WTC11 (cell line): Measurements from ENCODE around the gene CFAP221. TPM values are rescaled to one million over a fixed set of nuclear protein-coding genes. Genes with fewer than 3 reads are reported as not detected.

Experiments
- ATAC-seq: fragments of 200-7000 bp; cut with Tn5 transposase; 2 replicates; pipeline ENCODE4 v1.10.0; 2021; ENCODE audit warnings: mild to moderate bottlenecking, moderate library complexity
- CTCF ChIA-PET: fragments of 300-600 bp; sonication (Branson Sonifier 250); formaldehyde crosslinking; loops from one replicate; lab custom pipeline; 2021; ENCODE audit warnings: antibody characterized with exemption; lab: Charles Lee
- POLR2A ChIA-PET: fragments of 350-600 bp; sonication (Branson Sonifier 250); formaldehyde crosslinking; loops from one replicate; lab custom pipeline; 2021; ENCODE audit warnings: antibody characterized with exemption; lab: Charles Lee
- DNase-seq: peaks from one replicate; pipeline ENCODE4 v3.0.0; 2021; ENCODE audit warnings: low spot score
- H3K27ac Mint-ChIP-seq: 2 replicates; pipeline ENCODE4 v1.8.0; 2021; ENCODE audit warnings: mixed read lengths
- H3K27me3 Mint-ChIP-seq: 2 replicates; pipeline ENCODE4 v1.8.0; 2021; ENCODE audit warnings: low read depth, mild to moderate bottlenecking, moderate library complexity, mixed read lengths
- H3K36me3 Mint-ChIP-seq: 2 replicates; pipeline ENCODE4 v1.8.0; 2021; ENCODE audit warnings: mixed read lengths
- H3K4me1 Mint-ChIP-seq: 2 replicates; pipeline ENCODE4 v1.8.0; 2022; ENCODE audit warnings: mixed read lengths
- H3K4me3 Mint-ChIP-seq: 2 replicates; pipeline ENCODE4 v1.8.0; 2021; ENCODE audit warnings: mild to moderate bottlenecking, moderate library complexity, mixed read lengths
- H3K9me3 Mint-ChIP-seq: 2 replicates; pipeline ENCODE4 v1.8.0; 2021; ENCODE audit warnings: mixed read lengths
- AR ChIP-seq: fragments of 250-450 bp; sonication (Bioruptor Pico); IDR thresholded peaks from 2 replicates; pipeline ENCODE4 v1.9.0; 2021; ENCODE audit warnings: mild to moderate bottlenecking
- ATF1 ChIP-seq: sonication (generic); formaldehyde crosslinking; IDR thresholded peaks from 2 replicates; pipeline ENCODE4 v1.8.1; 2023; ENCODE audit warnings: mild to moderate bottlenecking, moderate library complexity, missing genetic modification reagents
- CBFB ChIP-seq: sonication (generic); formaldehyde crosslinking; IDR thresholded peaks from 2 replicates; pipeline ENCODE4 v1.8.1; 2022; ENCODE audit warnings: mild to moderate bottlenecking, low read depth, missing genetic modification reagents
- CREM ChIP-seq: sonication (generic); formaldehyde crosslinking; IDR thresholded peaks from 2 replicates; pipeline ENCODE4 v1.8.1; 2022; ENCODE audit warnings: mild to moderate bottlenecking, missing genetic modification reagents, moderate library complexity
- E2F1 ChIP-seq: sonication (generic); formaldehyde crosslinking; IDR thresholded peaks from 2 replicates; pipeline ENCODE4 v1.8.0; 2022; ENCODE audit warnings: mild to moderate bottlenecking, missing genetic modification reagents
- EMX1 ChIP-seq: fragments of 250-450 bp; sonication (Bioruptor Pico); IDR thresholded peaks from 2 replicates; pipeline ENCODE4 v1.8.0; 2021; ENCODE audit warnings: mild to moderate bottlenecking
- JAZF1 ChIP-seq: fragments of 250-450 bp; sonication (Bioruptor Pico); IDR thresholded peaks from 2 replicates; pipeline ENCODE4 v1.9.0; 2021; ENCODE audit warnings: moderate library complexity, mild to moderate bottlenecking, inconsistent platforms
- NFATC4 ChIP-seq: fragments of 250-450 bp; sonication (Bioruptor Pico); IDR thresholded peaks from 2 replicates; pipeline ENCODE4 v1.9.0; 2021; ENCODE audit warnings: mild to moderate bottlenecking
- NFE2L1 ChIP-seq: sonication (generic); formaldehyde crosslinking; IDR thresholded peaks from 2 replicates; pipeline ENCODE4 v1.8.1; 2023; ENCODE audit warnings: missing genetic modification reagents
- NR1H2 ChIP-seq: sonication (generic); formaldehyde crosslinking; IDR thresholded peaks from 2 replicates; pipeline ENCODE4 v1.9.0; 2021; ENCODE audit warnings: mild to moderate bottlenecking, moderate library complexity, missing genetic modification reagents
- OVOL2 ChIP-seq: fragments of 250-450 bp; sonication (Bioruptor Pico); IDR thresholded peaks from 2 replicates; pipeline ENCODE4 v1.9.0; 2021; ENCODE audit warnings: mild to moderate bottlenecking, borderline replicate concordance
- RELA ChIP-seq: sonication (generic); formaldehyde crosslinking; IDR thresholded peaks from 2 replicates; pipeline ENCODE4 v1.8.1; 2022; ENCODE audit warnings: missing genetic modification reagents, mild to moderate bottlenecking, borderline replicate concordance
- SMAD4 ChIP-seq: sonication (generic); formaldehyde crosslinking; IDR thresholded peaks from 2 replicates; pipeline ENCODE4 v1.8.0; 2022; ENCODE audit warnings: mild to moderate bottlenecking, missing genetic modification reagents
- SOX15 ChIP-seq: fragments of 250-450 bp; sonication (Bioruptor Pico); IDR thresholded peaks from 2 replicates; pipeline ENCODE4 v1.9.0; 2021; ENCODE audit warnings: mild to moderate bottlenecking
- SP1 ChIP-seq: sonication (generic); formaldehyde crosslinking; conservative IDR thresholded peaks from 2 replicates; pipeline ENCODE4 v1.8.1; 2022; ENCODE audit warnings: missing genetic modification reagents
- ZBTB21 ChIP-seq: sonication (generic); formaldehyde crosslinking; IDR thresholded peaks from 2 replicates; pipeline ENCODE4 v1.8.1; 2023; ENCODE audit warnings: mild to moderate bottlenecking, missing genetic modification reagents, borderline replicate concordance
- total RNA-seq: library from RNA; stranded (reverse); gene quantifications from 3 replicates; pipeline ENCODE4 v1.2.3, GENCODE V29; 2021
- TF ChIP-seq, protein P1 (sequence below): sonication (generic); formaldehyde crosslinking; IDR thresholded peaks from 2 replicates; pipeline ENCODE4 v1.8.0; 2022; ENCODE audit warnings: missing genetic modification reagents
- TF ChIP-seq, protein P2 (sequence below): sonication (generic); formaldehyde crosslinking; IDR thresholded peaks from 2 replicates; pipeline ENCODE4 v1.8.0; 2023; ENCODE audit warnings: missing genetic modification reagents
- TF ChIP-seq, protein P3 (sequence below): sonication (generic); formaldehyde crosslinking; IDR thresholded peaks from 2 replicates; pipeline ENCODE4 v1.8.0; 2022; ENCODE audit warnings: mild to moderate bottlenecking, missing genetic modification reagents
- TF ChIP-seq, protein P4 (sequence below): sonication (generic); formaldehyde crosslinking; IDR thresholded peaks from 2 replicates; pipeline ENCODE4 v1.8.1; 2022; ENCODE audit warnings: mild to moderate bottlenecking, missing genetic modification reagents, moderate library complexity, borderline replicate concordance
- TF ChIP-seq, protein P5 (sequence below): sonication (generic); formaldehyde crosslinking; IDR thresholded peaks from 2 replicates; pipeline ENCODE4 v1.8.1; 2023; ENCODE audit warnings: mild to moderate bottlenecking, missing genetic modification reagents, borderline replicate concordance

Gene CFAP221
- total RNA-seq, 1 experiment from 2014 or later = 0.35 TPM

GRCh38 chr2:119598596-119599263 lies 54.5 kb downstream of the CFAP221 start:
- DNase-seq = no peak
- Mint-ChIP-seq H3K36me3 (no peaks in the 10 kb centered on the region), H3K4me3 (no peak overlapping the region), H3K27me3 (no peaks in the 10 kb centered on the region), H3K4me1 (peaks cover 9% of the 10 kb centered on the region), H3K9me3 (no peaks in the 10 kb centered on the region), H3K27ac (no peak overlapping the region)
- CTCF ChIA-PET = no interaction called here
- POLR2A ChIA-PET = no interaction called here
- no peak for ATAC-seq
- TF ChIP-seq ATF1 (CRISPR knock-in tag) = no peak
- no peak for TF ChIP-seq NFE2L1 (CRISPR knock-in tag)
- TF ChIP-seq NR1H2 (CRISPR knock-in tag) = no peak
- TF ChIP-seq E2F1 = no peak
- TF ChIP-seq, protein P1, sequence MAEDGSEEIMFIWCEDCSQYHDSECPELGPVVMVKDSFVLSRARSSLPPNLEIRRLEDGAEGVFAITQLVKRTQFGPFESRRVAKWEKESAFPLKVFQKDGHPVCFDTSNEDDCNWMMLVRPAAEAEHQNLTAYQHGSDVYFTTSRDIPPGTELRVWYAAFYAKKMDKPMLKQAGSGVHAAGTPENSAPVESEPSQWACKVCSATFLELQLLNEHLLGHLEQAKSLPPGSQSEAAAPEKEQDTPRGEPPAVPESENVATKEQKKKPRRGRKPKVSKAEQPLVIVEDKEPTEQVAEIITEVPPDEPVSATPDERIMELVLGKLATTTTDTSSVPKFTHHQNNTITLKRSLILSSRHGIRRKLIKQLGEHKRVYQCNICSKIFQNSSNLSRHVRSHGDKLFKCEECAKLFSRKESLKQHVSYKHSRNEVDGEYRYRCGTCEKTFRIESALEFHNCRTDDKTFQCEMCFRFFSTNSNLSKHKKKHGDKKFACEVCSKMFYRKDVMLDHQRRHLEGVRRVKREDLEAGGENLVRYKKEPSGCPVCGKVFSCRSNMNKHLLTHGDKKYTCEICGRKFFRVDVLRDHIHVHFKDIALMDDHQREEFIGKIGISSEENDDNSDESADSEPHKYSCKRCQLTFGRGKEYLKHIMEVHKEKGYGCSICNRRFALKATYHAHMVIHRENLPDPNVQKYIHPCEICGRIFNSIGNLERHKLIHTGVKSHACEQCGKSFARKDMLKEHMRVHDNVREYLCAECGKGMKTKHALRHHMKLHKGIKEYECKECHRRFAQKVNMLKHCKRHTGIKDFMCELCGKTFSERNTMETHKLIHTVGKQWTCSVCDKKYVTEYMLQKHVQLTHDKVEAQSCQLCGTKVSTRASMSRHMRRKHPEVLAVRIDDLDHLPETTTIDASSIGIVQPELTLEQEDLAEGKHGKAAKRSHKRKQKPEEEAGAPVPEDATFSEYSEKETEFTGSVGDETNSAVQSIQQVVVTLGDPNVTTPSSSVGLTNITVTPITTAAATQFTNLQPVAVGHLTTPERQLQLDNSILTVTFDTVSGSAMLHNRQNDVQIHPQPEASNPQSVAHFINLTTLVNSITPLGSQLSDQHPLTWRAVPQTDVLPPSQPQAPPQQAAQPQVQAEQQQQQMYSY = no peak
- no peak for TF ChIP-seq OVOL2 (CRISPR knock-in tag)

- H3K4me1 Mint-ChIP-seq = peaks cover 9% of the 10 kb centered on the region
- H3K4me3 Mint-ChIP-seq = no peak overlapping the region
- H3K27me3 Mint-ChIP-seq = no peaks in the 10 kb centered on the region
- CTCF ChIA-PET = no interaction called here
- ATAC-seq (peak; percentile 47), DNase-seq (no peak)
- POLR2A ChIA-PET = no interaction called here
- H3K27ac Mint-ChIP-seq = no peak overlapping the region
- H3K36me3 Mint-ChIP-seq = no peaks in the 10 kb centered on the region
- H3K9me3 Mint-ChIP-seq = no peaks in the 10 kb centered on the region
- TF ChIP-seq, protein P2, sequence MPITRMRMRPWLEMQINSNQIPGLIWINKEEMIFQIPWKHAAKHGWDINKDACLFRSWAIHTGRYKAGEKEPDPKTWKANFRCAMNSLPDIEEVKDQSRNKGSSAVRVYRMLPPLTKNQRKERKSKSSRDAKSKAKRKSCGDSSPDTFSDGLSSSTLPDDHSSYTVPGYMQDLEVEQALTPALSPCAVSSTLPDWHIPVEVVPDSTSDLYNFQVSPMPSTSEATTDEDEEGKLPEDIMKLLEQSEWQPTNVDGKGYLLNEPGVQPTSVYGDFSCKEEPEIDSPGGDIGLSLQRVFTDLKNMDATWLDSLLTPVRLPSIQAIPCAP = no peak
- TF ChIP-seq JAZF1 (no peak), EMX1 (CRISPR knock-in tag) (no peak), CREM (CRISPR knock-in tag) (no peak), NR1H2 (CRISPR knock-in tag) (no peak), SOX15 (no peak), RELA (CRISPR knock-in tag) (no peak), SP1 (no peak), NFATC4 (no peak), CBFB (CRISPR knock-in tag) (no peak), SMAD4 (CRISPR knock-in tag) (no peak), AR (CRISPR knock-in tag) (no peak), ZBTB21 (CRISPR knock-in tag) (no peak)
- TF ChIP-seq, protein P3, sequence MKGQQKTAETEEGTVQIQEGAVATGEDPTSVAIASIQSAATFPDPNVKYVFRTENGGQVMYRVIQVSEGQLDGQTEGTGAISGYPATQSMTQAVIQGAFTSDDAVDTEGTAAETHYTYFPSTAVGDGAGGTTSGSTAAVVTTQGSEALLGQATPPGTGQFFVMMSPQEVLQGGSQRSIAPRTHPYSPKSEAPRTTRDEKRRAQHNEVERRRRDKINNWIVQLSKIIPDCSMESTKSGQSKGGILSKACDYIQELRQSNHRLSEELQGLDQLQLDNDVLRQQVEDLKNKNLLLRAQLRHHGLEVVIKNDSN = no peak
- TF ChIP-seq, protein P4, sequence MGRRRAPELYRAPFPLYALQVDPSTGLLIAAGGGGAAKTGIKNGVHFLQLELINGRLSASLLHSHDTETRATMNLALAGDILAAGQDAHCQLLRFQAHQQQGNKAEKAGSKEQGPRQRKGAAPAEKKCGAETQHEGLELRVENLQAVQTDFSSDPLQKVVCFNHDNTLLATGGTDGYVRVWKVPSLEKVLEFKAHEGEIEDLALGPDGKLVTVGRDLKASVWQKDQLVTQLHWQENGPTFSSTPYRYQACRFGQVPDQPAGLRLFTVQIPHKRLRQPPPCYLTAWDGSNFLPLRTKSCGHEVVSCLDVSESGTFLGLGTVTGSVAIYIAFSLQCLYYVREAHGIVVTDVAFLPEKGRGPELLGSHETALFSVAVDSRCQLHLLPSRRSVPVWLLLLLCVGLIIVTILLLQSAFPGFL (CRISPR knock-in tag) = no peak
- TF ChIP-seq, protein P5, sequence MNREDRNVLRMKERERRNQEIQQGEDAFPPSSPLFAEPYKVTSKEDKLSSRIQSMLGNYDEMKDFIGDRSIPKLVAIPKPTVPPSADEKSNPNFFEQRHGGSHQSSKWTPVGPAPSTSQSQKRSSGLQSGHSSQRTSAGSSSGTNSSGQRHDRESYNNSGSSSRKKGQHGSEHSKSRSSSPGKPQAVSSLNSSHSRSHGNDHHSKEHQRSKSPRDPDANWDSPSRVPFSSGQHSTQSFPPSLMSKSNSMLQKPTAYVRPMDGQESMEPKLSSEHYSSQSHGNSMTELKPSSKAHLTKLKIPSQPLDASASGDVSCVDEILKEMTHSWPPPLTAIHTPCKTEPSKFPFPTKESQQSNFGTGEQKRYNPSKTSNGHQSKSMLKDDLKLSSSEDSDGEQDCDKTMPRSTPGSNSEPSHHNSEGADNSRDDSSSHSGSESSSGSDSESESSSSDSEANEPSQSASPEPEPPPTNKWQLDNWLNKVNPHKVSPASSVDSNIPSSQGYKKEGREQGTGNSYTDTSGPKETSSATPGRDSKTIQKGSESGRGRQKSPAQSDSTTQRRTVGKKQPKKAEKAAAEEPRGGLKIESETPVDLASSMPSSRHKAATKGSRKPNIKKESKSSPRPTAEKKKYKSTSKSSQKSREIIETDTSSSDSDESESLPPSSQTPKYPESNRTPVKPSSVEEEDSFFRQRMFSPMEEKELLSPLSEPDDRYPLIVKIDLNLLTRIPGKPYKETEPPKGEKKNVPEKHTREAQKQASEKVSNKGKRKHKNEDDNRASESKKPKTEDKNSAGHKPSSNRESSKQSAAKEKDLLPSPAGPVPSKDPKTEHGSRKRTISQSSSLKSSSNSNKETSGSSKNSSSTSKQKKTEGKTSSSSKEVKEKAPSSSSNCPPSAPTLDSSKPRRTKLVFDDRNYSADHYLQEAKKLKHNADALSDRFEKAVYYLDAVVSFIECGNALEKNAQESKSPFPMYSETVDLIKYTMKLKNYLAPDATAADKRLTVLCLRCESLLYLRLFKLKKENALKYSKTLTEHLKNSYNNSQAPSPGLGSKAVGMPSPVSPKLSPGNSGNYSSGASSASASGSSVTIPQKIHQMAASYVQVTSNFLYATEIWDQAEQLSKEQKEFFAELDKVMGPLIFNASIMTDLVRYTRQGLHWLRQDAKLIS (CRISPR knock-in tag) = no peak
These were observed 55.1 kb downstream of the CFAP221 start for GRCh38 chr2:119599384-119599783.
